HG02759 (cell line): ENCODE results near the gene ANGPTL7.
"Not testable (repeated sequence)": the region's sequence is repeated elsewhere in the genome, so short reads cannot be mapped to it uniquely, and the experiment has no call there.

ENCODE experiments used
- ATAC-seq: cut with Tn5 transposase; IDR thresholded peaks from one replicate; pipeline ENCODE4 v1.9.1; 2021; ENCODE audit warnings: mild to moderate bottlenecking, moderate library complexity; ENCODE audit not compliant: unreplicated experiment

Gene ANGPTL7

DNA sequence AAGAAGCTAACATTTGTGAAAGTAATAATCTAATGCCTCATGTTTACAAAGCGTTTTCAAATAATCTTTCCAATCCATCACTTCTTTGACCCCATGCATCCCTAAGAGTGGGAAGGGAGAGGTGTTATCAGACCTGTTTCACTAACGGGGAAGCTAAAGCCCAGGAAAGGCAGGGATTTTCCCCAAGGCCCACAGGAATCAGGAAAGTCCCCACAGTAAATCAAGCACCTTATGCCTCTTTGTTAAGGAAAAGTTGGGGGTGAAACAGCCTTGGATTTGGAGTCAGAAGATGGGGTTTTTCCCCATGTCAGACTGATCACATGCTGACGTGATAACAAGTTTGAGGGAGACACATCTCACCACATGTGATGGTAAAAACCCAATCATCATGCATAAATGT lies 20.0 kb upstream of the ANGPTL7 start:
- no peak for ATAC-seq

DNA sequence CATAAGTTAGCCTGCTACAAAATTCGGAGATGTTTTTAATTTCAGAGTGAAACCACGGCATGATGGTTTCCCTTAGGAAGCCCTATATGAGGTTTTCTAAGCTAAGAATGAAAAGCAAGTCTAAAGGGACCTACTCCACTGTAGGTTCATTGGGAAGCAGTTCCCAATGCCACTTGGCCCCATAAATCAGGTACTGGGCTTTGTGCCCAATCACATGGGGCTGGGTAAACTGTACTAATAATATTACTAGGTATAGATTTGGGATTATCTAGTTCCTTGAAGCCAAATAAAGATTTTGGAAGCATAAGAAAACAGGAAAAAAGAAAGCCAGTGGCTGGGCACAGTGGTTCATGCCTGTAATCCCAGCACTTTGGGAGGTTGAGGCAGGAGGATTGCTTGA lies 19.1 kb upstream of the ANGPTL7 start:
- no peak for ATAC-seq

DNA sequence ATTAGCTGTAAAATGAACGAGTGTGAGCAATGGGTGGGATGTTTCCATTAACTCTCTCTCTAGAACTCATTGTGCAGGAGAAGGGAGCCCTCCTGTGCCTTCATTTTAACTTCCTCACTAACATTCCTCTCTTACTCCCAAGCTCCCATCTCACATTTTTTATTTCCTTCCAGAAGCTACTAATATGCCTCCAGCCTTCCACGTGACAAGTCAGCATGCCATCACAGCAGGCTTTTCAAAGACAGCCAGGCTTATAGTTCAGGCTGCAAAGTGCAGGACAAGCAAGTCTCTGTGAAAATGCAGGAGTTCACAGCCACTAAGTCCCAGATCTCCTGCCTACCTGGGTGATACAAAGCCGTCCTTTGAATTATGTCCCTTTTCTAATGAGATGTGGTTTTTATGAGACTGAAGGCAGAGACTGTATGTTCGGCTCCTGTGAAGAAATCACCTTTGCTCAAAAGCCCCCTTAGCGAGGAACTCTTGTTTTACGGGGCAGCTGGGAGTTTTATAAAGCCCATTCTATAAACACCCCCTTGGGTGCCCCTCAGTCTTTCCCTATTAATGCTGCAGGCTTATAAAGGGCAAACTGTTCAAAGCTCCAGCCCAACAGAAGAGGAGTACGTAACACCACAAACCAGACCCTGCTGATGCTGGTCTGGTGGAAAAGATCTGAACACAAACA lies 14.8 kb upstream of the ANGPTL7 start:
- ATAC-seq: no peak

DNA sequence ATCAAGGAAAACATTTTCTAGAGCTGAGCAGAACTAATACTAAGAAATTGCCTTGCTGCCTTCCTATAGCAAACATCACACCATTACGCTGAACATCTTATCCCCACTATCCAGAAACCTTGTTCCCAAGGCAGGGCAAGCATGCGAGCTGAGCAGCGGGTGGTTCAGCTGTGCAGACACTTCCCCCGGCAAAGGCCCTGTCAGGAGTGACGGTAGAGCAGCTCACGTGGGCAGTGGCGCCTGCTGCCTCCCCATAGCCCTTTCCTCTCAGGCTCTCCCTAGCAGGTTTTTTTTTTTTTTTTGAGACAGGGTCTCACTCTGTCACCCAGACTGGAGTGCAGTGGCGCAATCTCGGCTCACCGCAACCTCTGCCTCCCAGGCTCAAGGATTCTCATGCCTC lies 13.7 kb upstream of the ANGPTL7 start:
- no peak for ATAC-seq

DNA sequence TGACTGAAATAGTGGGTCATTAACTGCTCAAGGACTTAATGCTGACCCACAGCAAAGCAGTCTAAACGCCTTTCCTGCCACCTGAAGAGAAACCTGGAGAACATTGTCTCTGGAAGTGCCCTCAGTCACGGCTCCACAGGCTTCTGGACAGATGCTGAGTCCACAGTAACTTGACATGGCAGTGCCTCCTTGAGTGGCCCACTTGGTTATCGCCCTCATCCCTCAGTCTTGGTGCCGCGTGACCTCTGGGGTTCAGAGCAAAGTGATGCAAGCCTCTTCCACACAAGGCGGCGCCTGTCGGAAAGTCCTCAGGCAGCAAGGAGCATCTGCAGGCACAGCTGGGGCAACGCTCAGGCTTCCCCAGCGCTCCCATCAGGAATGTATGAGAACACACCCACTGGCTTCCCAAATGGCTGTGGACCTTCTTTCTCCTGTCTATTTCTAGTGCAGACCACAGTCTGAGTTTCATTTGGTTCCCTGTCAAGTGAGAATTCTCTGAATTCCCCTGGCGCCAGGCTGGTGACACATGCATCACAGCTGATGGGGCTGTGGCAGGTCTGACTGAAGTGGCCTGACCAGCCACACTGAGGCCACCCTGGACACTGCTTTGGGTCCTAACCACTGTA lies 13.0 kb upstream of the ANGPTL7 start:
- ATAC-seq: no peak

DNA sequence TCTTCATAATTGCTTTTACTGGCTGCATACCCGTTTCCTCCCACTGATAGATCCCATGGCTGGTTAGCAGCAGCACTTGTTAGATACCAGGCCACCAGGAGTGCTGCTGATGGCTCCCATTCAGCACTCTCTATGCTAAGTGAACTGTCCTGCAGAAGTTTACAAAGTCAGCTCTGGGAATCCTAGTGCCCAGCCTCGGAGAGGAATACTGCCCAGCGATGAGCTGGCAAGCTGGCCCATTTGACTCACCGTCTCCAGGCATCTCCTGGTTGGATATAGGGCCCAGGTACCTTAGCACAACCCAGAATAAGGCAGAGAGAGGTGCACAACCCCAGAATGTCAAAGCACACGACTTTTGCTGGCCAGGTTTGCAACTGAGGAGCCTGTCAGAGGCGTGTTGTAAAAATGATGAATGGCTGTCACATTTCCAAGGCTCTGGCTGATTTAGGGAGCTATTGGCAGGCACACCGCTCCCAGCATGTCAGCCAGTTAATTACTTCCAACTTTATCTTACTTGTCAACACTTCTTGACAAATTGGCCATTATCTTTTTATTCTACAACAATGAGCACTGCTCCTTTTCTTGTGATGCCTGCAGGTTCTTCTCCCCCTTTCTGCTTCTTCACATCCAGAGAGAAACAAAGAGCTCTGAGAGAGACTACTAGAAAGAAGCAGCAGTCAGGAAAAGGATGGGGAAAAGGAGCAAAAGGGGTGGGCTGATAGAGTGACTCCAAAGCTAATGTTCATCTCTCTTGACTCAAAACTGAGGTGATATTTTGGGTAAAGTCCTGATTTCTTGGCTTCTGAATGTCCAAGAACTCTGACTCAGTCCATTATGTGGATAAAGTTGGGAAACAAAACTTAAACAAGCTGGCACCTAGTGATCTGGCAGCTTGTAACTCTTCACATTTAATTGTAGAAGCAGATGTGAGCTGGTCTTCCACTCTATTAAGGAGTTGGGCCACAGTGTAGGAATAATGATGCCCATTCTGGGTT lies 10.8 kb upstream of the ANGPTL7 start:
- no peak for ATAC-seq

DNA sequence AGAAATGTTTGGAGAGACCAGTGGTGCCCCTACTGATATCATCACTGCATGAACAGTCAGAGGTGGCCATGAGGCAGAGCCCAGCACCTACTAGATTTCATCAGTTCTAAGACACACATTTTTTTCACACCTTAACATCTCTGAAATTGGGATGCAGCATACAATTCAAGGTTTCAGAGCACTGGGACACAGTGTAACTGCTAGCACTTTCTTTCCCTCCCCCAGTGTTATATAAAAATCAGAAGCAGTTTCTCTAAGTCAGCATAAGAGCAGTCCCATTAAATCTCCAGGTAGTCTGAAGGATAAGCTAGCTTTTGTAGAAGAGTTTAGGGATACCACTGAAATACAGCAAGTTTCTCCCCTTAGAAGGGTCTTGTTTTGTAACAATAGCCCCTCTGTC lies 10.0 kb upstream of the ANGPTL7 start:
- no peak for ATAC-seq

DNA sequence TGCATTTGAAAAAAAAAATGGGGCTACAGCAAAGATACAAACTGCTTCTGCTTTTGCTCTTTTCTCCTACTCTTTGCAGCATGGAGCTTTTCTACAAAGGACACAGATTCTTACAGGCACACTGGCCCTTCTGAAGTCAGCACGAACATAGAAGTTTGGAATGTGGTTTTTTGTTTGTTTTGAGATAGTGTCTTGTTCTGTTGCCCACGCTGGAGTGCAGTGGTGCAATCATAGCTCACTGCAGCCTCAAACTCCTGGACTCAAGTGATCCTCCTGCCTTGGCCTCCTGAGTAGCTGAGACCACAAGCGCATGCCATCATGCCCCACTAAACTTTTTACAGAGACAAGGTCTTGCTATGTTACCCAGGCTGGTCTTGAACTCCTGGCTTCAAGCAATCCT lies 9.4 kb upstream of the ANGPTL7 start:
- not testable (repeated sequence) for ATAC-seq

DNA sequence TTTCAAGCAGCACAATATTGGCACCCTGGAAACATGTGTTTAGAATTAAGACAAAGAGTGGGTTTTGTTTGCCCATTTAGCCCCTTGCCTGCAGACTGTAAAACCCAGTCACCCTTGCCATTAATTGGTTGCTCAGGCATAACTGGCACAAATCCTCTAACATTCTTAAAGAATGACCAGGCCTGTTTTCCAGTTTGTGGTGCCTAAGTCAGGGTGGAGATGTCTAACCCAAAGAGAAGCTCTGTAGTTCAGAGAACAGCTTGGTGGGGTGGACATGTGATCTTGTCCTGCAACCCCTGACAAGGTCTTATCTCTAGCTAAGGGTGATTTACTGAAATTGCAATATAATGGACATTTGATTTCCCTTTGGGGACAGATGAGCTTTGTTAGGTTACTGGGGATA lies 8.8 kb upstream of the ANGPTL7 start:
- no peak for ATAC-seq

DNA sequence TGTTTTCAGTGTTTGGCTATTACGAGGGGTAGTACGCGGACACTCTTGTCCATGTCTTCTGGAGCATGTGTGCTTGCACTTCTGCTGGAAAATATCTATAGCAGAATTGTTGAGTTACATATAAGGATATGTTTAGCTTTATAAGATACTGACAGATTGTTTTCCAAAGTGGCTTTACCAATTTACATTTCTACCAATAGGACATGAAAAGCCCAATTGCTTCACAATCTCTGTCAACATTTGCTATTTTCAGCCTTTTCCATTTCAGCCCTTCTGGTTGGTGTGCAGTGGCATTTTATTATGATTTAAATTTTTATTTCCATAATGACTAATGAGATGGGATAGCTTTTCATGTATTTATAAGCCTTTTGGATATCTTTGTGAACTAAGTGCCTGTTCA lies 6.3 kb upstream of the ANGPTL7 start:
- no peak for ATAC-seq

DNA sequence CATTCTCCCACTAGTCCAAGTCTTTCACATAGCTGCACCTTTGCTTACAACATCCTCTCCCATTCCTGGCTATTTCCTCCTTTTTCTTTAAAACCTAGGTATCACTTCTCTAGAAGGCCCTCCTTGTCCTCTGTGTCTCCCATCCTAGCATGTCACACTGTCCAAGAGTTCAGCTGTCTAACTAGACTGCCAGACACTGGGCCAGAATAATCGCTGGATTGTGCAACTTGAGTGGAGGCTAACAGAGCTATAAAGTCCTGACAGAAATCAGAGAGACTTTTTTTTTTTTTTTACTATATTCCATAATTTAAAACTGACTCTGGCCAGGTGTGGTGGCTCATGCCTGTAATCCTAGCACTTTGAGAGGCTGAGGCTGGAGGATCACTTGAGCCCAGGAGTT lies 4.2 kb upstream of the ANGPTL7 start:
- no peak for ATAC-seq

DNA sequence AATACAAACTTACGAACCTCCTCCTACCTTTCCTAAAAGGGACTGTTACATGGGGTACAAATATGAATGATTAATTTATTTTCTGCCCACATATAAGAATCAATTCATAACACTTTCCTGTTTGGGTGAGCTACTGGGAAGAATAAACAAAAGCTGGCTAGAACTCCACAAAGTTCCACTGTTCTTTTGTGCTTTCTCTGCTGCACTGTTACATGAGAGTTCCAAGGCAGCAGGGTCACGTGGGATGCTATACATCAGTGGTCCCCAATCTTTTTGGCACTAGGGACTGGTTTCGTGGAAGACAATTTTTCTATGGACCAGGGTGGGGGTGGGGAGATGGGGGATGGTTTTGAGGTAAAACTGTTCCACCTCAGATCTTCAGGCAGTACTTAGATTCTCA lies 2.2 kb upstream of the ANGPTL7 start:
- no peak for ATAC-seq

DNA sequence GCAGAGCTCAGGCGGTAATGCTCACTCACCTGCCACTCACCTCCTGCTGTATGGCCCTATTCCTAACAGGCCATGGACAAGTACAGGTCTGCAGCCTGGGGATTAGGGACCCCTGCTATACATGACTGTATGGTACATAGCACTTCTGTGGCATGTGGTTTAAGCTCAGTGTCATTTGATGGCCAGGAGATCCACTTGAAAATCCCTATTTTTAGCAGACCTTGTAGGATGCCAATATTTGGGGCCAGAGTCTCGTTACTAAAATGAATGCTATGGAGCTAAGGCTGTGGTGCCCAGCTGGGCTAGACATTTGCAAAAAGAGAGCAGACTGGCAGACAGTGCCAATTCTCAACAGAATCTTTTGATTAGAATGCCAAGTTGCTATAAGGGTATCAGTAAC lies 1.7 kb upstream of the ANGPTL7 start:
- no peak for ATAC-seq

DNA sequence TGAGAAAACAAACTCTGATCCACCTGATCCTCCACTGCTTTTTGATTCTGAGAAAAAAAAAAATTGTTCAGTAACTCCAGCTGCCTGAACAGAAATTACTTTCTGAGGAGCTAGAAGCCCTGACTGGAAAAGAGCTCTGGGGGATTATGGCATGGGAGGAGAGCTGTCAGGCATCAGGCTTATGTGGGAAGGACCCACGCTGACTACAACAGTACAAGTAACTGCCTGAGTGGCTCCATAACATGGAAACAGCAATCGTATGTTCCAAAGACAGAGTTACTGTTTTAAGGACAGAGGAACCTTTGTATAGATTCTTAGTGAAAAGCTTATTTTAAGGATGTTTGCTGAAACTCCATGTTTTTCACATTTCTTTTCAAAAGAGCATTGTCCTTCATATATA lies 1.2 kb upstream of the ANGPTL7 start:
- no peak for ATAC-seq

DNA sequence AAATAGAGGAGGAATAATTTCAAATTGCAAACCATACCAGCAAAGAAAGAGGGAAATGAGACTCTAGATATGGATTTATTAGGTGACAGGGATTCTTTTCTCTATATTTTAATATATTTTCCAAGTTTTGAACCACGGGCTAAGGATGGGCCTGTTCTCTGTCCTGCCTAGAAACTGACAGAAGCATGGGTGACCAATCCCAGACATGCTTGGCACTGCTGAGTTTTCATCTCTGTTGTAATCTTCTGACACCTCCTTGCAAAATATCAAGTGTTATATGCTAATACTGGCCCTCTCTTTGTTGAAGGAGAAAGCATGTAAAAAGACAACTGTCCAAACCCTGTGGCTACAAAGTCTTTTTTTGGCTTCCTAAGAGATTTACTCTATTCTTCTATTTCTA lies 774 bp upstream of the ANGPTL7 start:
- ATAC-seq: no peak

DNA sequence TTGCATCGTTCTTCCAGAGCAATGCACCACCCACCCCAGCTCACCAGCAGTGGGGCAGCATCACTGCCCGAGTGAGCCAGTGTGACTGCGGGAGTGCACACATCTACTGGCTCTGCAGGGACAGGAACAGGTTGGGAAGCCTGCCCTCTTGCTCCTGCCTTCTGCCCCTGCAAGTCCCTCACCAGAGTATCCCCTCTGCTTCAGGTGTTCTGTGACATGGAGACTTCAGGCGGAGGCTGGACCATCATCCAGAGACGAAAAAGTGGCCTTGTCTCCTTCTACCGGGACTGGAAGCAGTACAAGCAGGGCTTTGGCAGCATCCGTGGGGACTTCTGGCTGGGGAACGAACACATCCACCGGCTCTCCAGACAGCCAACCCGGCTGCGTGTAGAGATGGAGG lies 4.2 kb downstream of the ANGPTL7 start:
- no peak for ATAC-seq

DNA sequence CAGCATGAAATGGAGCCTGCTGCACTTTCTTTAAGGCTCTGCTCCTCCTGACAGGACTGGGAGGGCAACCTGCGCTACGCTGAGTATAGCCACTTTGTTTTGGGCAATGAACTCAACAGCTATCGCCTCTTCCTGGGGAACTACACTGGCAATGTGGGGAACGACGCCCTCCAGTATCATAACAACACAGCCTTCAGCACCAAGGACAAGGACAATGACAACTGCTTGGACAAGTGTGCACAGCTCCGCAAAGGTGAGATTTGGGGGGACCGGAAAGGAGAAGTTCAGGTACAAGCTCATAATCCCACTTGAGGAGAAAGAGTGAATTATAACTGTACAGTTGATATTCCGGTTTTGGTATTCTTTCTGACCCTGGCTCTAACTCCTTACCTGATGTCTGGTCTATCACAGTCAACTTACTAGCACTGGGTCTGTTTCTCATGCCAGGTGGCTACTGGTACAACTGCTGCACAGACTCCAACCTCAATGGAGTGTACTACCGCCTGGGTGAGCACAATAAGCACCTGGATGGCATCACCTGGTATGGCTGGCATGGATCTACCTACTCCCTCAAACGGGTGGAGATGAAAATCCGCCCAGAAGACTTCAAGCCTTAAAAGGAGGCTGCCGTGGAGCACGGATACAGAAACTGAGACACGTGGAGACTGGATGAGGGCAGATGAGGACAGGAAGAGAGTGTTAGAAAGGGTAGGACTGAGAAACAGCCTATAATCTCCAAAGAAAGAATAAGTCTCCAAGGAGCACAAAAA lies 5.4 kb downstream of the ANGPTL7 start:
- ATAC-seq: no peak

DNA sequence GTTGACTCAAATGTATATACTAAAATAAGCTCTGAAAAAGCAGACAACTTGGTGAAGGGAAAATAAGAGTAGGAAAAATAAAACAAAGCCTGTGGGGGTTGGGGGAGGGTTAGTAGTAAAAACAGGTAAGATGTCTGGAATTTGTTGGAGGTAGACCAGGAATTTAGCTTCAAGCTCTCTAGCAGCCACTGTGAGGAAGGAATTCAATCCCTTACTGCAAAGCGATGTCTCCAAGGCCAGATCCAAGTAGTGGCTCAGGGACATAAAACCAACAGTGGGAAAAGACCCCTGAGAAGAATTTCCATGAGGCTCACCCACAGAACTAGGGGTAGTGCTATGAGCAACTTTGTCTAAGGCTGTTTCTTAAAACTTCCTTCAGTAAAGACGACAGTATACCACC lies 7.8 kb downstream of the ANGPTL7 start:
- ATAC-seq: no peak

DNA sequence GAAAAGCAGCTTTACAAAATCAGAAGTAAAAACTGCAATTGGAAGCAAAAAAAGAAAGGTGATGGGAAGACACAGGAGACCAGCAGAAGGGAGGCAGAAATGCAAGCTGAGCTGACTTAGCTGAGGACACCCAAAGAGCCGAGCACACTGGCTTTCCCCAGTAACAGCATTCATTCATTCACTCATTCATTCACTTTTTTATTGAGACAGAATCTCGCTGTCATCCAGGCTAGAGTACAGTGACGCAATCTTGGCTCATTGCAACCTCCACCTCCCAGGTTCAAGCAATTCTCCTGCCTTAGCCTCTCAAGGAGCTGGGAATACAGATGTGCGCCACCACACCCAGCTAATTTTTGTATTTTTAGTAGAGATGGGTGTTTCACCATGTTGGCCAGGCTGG lies 8.2 kb downstream of the ANGPTL7 start:
- no peak for ATAC-seq

DNA sequence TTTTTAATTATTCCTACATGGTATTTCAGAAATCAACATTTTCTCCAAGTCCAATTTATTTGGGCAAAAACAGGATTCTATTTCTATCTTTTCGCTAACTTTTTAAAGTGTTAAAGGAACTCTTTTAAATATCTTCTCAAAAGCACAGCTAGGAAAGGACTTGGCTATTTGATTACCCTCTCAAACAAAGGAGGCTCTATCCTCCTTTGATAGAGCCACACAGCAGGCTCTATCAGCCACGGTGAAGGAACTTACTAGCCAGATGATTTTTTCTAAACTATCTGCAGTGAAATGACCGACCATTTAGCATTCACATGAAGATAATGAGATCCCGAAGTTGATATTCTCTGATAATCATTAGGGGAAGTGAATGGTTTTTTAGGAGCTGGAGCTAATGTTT lies 9.1 kb downstream of the ANGPTL7 start:
- ATAC-seq: no peak
